Tibial nerve (tissue), 4 donors: Measurements from ENCODE around the gene TFF3. TPM values are rescaled to one million over a fixed set of nuclear protein-coding genes. Genes with fewer than 3 reads are reported as not detected.

Experiments
- DNase-seq, 2 donors: peaks; one replicate each; pipeline ENCODE4 v3.0.0-alpha.2; 2019; ENCODE audit warnings: low spot score in 2 of 2
- H3K27ac ChIP-seq, 4 donors: fragments of 200-600 bp; sonication (generic) in 3 of 4; one replicate each; pipeline ENCODE4 v1.5.1; 2017 to 2019; ENCODE audit warnings: mild to moderate bottlenecking in 1 of 4
- H3K27me3 ChIP-seq, 2 donors: fragments of 200-600 bp; sonication (generic) in 1 of 2; one replicate each; pipeline versions ENCODE4 v1.5.1 to v1.6.0; 2017 to 2019
- H3K36me3 ChIP-seq, 3 donors: fragments of 200-600 bp; sonication (generic); one replicate each; pipeline ENCODE4 v1.5.1; 2018 to 2019
- H3K4me1 ChIP-seq, 4 donors: fragments of 200-600 bp; sonication (generic) in 3 of 4; one replicate each; pipeline ENCODE4 v1.5.1; 2017 to 2019
- H3K4me3 ChIP-seq, 4 donors: fragments of 200-600 bp; sonication (generic) in 3 of 4; one replicate each; pipeline ENCODE4 v1.5.1; 2017 to 2019; ENCODE audit warnings: mild to moderate bottlenecking in 1 of 4, moderate library complexity in 1 of 4
- H3K9me3 ChIP-seq, 4 donors: fragments of 200-600 bp; sonication (generic) in 3 of 4; one replicate each; pipeline ENCODE4 v1.5.1; 2017 to 2019
- EP300 ChIP-seq, 2 donors: sonication (generic); formaldehyde crosslinking; IDR thresholded peaks; one replicate each; pipeline ENCODE4 v1.6.1; 2017; ENCODE audit warnings: antibody characterized with exemption in 2 of 2, mild to moderate bottlenecking in 1 of 2
- POLR2A ChIP-seq, 2 donors: fragments of 450-650 bp; IDR thresholded peaks; one replicate each; pipeline ENCODE4 v1.6.1; 2017; ENCODE audit warnings: antibody characterized with exemption in 2 of 2, mild to moderate bottlenecking in 2 of 2, moderate library complexity in 2 of 2
- WGBS, 2 donors: methylation state at CpG; one replicate each; pipeline ENCODE4 v1.1.5; 2018; 5-methylcytosine and 5-hydroxymethylcytosine counted together
- total RNA-seq, 4 donors: library from RNA; depleted of rRNA; stranded (reverse); fragments of >200 nt; gene quantifications; one replicate each; pipeline ENCODE4 v1.1.0, GENCODE V29; 2016
- TF ChIP-seq, protein P1 (sequence below), 5 experiments: fragments of 200-600 bp in 3 of 5; fragments of 450-650 bp in 2 of 5; sonication (generic) in 3 of 5; IDR thresholded peaks; one replicate each; pipeline ENCODE4 v1.5.1; 2016 to 2019; ENCODE audit warnings: antibody characterized with exemption in 5 of 5, mild to moderate bottlenecking in 3 of 5, moderate library complexity in 2 of 5

Gene TFF3
- total RNA-seq, 4 donors from 2014 or later, result 4.2 to 21.1 (median 13.4) TPM

DNA sequence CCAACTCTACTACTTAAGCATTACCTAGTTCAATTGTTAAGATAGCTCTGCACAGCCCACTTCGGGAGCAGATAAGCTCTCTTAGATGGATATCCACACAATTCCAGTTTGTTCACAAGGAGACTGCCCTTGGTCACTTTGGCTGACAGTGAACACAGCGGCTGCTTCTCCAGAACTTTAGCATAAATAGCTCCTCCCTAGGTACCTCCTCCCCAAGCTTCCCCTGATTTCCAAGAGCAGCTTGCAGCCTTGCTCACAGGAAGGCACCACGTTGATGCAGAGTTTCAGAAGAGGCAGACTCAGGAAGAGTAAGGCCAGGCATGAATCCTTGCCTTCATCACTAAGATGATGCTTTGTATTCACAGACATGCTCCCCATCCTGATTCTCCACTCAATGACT, 24.7 kb downstream of the TFF3 start:
- Histone ChIP-seq H3K9me3 (peaks cover 0 to 4% (median 0%) of the 10 kb centered on the region in 4 donors), H3K36me3 (peaks cover 0 to 57% (median 0%) of the 10 kb centered on the region in 3 donors), H3K27me3 (no peaks in the 10 kb centered on the region), H3K4me1 (no peaks in the 10 kb centered on the region), H3K4me3 (no peak overlapping the region), H3K27ac (peak overlapping the region in 1 of 4 donors; percentile 33)
- no peak for DNase-seq
- WGBS, 2 donors, result 43 to 47% methylated on average over 3 of the region's 3 CpGs
- no peak for TF ChIP-seq EP300 (IDR thresholded peaks at IDR 0.05)
- TF ChIP-seq, protein P1, sequence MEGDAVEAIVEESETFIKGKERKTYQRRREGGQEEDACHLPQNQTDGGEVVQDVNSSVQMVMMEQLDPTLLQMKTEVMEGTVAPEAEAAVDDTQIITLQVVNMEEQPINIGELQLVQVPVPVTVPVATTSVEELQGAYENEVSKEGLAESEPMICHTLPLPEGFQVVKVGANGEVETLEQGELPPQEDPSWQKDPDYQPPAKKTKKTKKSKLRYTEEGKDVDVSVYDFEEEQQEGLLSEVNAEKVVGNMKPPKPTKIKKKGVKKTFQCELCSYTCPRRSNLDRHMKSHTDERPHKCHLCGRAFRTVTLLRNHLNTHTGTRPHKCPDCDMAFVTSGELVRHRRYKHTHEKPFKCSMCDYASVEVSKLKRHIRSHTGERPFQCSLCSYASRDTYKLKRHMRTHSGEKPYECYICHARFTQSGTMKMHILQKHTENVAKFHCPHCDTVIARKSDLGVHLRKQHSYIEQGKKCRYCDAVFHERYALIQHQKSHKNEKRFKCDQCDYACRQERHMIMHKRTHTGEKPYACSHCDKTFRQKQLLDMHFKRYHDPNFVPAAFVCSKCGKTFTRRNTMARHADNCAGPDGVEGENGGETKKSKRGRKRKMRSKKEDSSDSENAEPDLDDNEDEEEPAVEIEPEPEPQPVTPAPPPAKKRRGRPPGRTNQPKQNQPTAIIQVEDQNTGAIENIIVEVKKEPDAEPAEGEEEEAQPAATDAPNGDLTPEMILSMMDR (IDR thresholded peaks at IDR 0.05), result no peak
- no peak for TF ChIP-seq POLR2A (IDR thresholded peaks at IDR 0.05)

DNA sequence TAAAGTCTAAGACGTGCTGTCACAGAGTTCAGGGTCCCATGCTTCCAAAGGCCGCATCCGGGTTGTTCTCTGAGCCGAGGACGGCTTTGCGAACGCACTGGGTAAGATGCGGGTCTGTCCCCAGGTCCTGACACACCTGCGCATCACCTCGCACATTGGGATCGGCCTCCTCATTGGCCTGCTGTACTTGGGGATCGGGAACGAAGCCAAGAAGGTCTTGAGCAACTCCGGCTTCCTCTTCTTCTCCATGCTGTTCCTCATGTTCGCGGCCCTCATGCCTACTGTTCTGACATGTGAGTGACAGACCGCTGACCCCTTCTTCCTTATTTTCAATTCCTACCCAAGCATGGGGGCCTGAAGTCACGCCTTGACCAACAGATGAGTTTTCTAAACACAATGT, 25.3 kb downstream of the TFF3 start:
- DNase-seq, result peak; percentile 35 to 73
- TF ChIP-seq, protein P1 (IDR thresholded peaks at IDR 0.05), result no peak
- TF ChIP-seq EP300 (IDR thresholded peaks at IDR 0.05) (peak in 1 of 2 donors; percentile 66), POLR2A (IDR thresholded peaks at IDR 0.05) (no peak)
- 89 to 91% methylated on average over 18 of the region's 18 CpGs for WGBS, 2 donors
- H3K27me3 ChIP-seq, result no peaks in the 10 kb centered on the region
- peaks cover 0 to 4% (median 0%) of the 10 kb centered on the region in 4 donors for H3K9me3 ChIP-seq
- no peak overlapping the region for H3K27ac ChIP-seq
- H3K36me3 ChIP-seq, result peaks cover 0 to 57% (median 0%) of the 10 kb centered on the region in 3 donors
- H3K4me3 ChIP-seq, result no peak overlapping the region
- no peaks in the 10 kb centered on the region for H3K4me1 ChIP-seq

DNA sequence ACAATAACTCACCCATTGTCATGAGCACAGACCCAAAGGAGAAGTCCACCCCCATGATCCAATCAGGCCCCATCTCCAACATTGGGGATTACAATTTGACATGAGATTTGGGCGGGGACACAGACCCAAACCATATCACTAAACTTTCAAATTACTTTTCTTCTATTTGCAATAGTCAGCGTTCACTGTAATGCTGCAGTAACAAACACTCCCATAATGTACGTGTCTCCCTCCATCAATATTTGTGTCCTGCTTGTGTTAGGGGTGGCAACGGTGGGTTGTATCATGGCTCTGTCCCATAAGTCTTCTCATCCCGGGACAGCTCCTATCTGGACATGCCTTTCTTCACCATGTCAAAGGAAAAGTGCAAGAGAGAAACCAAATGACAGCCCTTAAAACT, 26.2 kb downstream of the TFF3 start:
- whole genome bisulfite sequencing, 2 donors, result 93% methylated on average over 5 of the region's 5 CpGs
- no peak for TF ChIP-seq POLR2A (IDR thresholded peaks at IDR 0.05)
- TF ChIP-seq, protein P1 (IDR thresholded peaks at IDR 0.05), result no peak
- no peak for TF ChIP-seq EP300 (IDR thresholded peaks at IDR 0.05)
- Histone ChIP-seq H3K4me3 (no peak overlapping the region), H3K4me1 (no peaks in the 10 kb centered on the region), H3K27me3 (no peaks in the 10 kb centered on the region), H3K36me3 (peaks cover 0 to 63% (median 0%) of the 10 kb centered on the region in 3 donors), H3K9me3 (peaks cover 0 to 4% (median 0%) of the 10 kb centered on the region in 4 donors), H3K27ac (no peak overlapping the region)
- DNase-seq, result no peak

DNA sequence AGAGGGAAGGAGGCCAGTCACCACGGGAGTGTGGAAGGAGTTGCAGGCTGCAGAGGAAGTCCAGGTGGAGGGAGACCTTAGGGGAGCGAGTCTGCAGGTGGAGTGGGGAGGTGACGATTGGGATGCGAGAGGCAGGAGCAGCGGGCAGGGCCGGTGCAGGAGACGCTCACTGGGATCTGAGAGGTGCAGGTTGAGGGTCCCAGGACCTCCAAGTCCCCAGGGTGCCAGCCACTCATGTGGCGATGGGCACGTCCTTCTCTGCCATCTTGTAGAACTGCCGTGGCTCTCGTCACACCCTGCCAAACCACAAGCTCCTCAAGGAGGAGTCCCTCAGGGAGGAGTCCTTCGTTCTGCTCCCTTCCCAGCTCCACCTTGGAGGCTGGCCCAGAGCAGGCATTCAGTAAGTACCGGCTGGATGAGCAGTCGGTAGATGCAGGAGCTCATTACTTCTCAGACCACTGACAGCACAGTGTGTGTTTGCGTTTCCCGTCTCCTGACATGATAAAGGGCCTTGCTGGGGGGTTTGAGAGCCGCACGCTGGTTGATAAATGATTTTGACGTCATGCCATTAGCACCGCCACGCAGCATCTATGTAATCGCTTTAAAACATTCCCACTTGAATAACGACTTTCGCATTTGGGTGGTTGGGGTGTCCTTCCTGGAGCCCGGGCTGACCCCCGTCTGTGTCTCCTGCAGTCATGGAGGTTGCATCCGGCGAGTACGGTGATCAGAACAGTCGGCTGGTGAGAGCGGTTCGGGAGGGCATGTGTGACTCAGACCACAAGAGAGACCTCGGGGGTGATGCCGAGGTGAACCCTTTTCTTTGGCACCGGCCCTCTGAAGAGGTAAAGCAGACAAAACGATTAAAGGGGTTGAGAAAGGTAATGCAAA, 27.8 kb downstream of the TFF3 start:
- Histone ChIP-seq H3K27ac (no peak overlapping the region), H3K4me3 (no peak overlapping the region), H3K4me1 (no peaks in the 10 kb centered on the region), H3K27me3 (no peaks in the 10 kb centered on the region), H3K9me3 (peaks cover 0 to 4% (median 0%) of the 10 kb centered on the region in 4 donors), H3K36me3 (peaks cover 0 to 70% (median 0%) of the 10 kb centered on the region in 3 donors)
- DNase-seq, result no peak
- TF ChIP-seq POLR2A (IDR thresholded peaks at IDR 0.05) (no peak), EP300 (IDR thresholded peaks at IDR 0.05) (no peak)
- TF ChIP-seq, protein P1 (IDR thresholded peaks at IDR 0.05), result no peak
- 88 to 89% methylated on average over 36 of the region's 36 CpGs for WGBS, 2 donors

DNA sequence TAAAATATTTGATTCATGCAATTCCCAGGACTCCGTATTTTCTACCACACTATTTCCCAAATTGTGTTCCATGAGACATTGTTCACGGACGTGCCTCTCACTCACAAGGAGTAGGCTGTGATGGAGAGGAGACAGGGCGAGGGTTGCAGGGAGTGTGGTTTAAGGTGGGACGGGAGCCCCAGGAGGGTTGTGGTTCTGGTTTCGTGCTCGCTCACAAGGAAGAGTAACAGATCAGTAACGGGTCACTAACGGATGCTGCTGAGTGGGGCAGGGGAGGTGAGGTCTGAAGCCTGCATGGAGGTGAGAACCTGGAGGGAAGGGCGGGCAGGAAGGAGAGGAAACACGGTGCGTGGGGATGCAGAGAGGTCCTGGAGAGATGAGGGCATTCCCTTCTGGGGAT, 28.8 kb downstream of the TFF3 start:
- no peak for TF ChIP-seq EP300 (IDR thresholded peaks at IDR 0.05)
- TF ChIP-seq, protein P1 (IDR thresholded peaks at IDR 0.05), result no peak
- peaks cover 0 to 70% (median 0%) of the 10 kb centered on the region in 3 donors for H3K36me3 ChIP-seq
- WGBS, 2 donors, result 81 to 82% methylated on average over 12 of the region's 12 CpGs

More for the DNA sequence above, 28.8 kb downstream of the TFF3 start:
- Histone ChIP-seq H3K4me1 (no peaks in the 10 kb centered on the region), H3K4me3 (no peak overlapping the region), H3K27ac (no peak overlapping the region), H3K9me3 (peaks cover 0 to 4% (median 0%) of the 10 kb centered on the region in 4 donors), H3K27me3 (no peaks in the 10 kb centered on the region)
- no peak for DNase-seq
